ENCODE measurements around the gene C1orf141.
"Not testable (repeated sequence)": the region's sequence is repeated elsewhere in the genome, so short reads cannot be mapped to it uniquely, and the experiment has no call there.

The C1orf141 gene

GRCh38 chr1:67141832-67142231 is 7.1 kb upstream of the C1orf141 start:
- not testable (repeated sequence) for DNase-seq

- DNase-seq = no peak
Measured at GRCh38 chr1:67140460-67140859, 5.7 kb upstream of the C1orf141 start.

GRCh38 chr1:67138813-67139499 is 4.2 kb upstream of the C1orf141 start:
- DNase-seq = no peak

- DNase-seq = no peak
Measured at GRCh38 chr1:67137307-67137753, 2.6 kb upstream of the C1orf141 start.

GRCh38 chr1:67135354-67135753 is 584 bp upstream of the C1orf141 start:
- no peak for DNase-seq

- no peak for DNase-seq
Measured at GRCh38 chr1:67133177-67133576, 1.6 kb downstream of the C1orf141 start.

- no peak for DNase-seq
Measured at GRCh38 chr1:67130673-67131072, 4.1 kb downstream of the C1orf141 start.

- no peak for DNase-seq
Measured at GRCh38 chr1:67126974-67127373, 7.8 kb downstream of the C1orf141 start.

- DNase-seq = no peak
Measured at GRCh38 chr1:67126111-67126746, 8.5 kb downstream of the C1orf141 start.

- no peak for DNase-seq
Measured at GRCh38 chr1:67124455-67124854, 10.3 kb downstream of the C1orf141 start.

- DNase-seq = no peak
Measured at GRCh38 chr1:67120855-67121619, 13.7 kb downstream of the C1orf141 start.

GRCh38 chr1:67118646-67119045 is 16.1 kb downstream of the C1orf141 start:
- DNase-seq = no peak

GRCh38 chr1:67118191-67118590 is 16.6 kb downstream of the C1orf141 start:
- no peak for DNase-seq

- DNase-seq = no peak
Measured at GRCh38 chr1:67114162-67114561, 20.6 kb downstream of the C1orf141 start.

- DNase-seq = no peak
Measured at GRCh38 chr1:67110352-67110751, 24.4 kb downstream of the C1orf141 start.

- no peak for DNase-seq
Measured at GRCh38 chr1:67105508-67105907, 29.3 kb downstream of the C1orf141 start.

- no peak for DNase-seq
Measured at GRCh38 chr1:67103548-67103947, 31.2 kb downstream of the C1orf141 start.

- DNase-seq = no peak
Measured at GRCh38 chr1:67100833-67101232, 33.9 kb downstream of the C1orf141 start.

- DNase-seq = no peak
Measured at GRCh38 chr1:67097305-67097704, 37.5 kb downstream of the C1orf141 start.

- no peak for DNase-seq
Measured at GRCh38 chr1:67094191-67094590, 40.6 kb downstream of the C1orf141 start.

- DNase-seq = no peak
Measured at GRCh38 chr1:67089685-67090208, 45.0 kb downstream of the C1orf141 start.

GRCh38 chr1:67088440-67088839 is 46.3 kb downstream of the C1orf141 start:
- DNase-seq = no peak

- DNase-seq = no peak
Measured at GRCh38 chr1:67085326-67085725, 49.4 kb downstream of the C1orf141 start.

All from activated T-cell treated with anti-CD3 and anti-CD28 coated beads for 4 hours (primary cell).